HG02970 (cell line): ENCODE measurements around the gene SYT17.

Source experiments
- ATAC-seq: cut with Tn5 transposase; IDR thresholded peaks from one replicate; pipeline ENCODE4 v1.9.1; 2021; ENCODE audit warnings: mild to moderate bottlenecking, moderate library complexity, moderate number of reproducible peaks; ENCODE audit not compliant: unreplicated experiment, low FRiP score

SYT17 gene

DNA sequence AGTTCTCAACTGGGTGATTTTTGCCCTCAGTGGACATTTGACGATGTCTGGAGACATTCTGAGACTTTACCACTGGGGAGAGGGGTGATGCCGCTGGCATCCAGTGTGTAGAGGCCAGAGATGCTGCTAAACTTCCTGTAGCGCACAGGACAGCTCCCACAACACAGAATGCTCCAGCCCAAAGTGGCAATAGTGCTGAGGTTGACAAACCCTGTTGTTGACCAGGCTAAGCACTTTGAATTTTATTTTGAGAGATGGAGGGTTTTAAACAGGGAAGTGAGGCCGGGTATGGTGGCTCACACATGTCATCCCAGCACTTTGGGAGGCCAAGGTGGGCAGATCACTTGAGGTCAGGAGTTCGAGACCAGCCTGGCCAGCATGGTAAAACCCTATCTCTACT lies 44.0 kb downstream of the SYT17 start:
- no peak for ATAC-seq

DNA sequence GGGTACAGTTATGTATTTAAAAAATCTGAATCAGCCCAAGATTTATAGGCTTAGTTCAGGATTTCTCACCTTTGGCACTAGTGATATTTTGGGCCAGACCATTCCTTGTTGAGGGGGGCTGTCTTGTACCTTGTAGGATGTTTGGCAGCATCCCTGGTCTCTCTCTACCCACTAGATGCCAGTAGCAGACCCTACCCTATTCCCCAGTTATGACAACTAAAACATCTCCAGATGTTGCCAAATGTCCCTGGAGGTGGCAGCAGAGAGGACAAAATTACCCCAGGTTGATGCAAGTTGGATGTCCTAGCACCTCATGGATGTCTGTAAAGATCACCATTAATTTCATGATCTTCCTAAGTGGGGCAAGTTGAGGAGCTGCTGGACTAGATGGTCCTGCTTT lies 45.8 kb downstream of the SYT17 start:
- ATAC-seq: no peak

DNA sequence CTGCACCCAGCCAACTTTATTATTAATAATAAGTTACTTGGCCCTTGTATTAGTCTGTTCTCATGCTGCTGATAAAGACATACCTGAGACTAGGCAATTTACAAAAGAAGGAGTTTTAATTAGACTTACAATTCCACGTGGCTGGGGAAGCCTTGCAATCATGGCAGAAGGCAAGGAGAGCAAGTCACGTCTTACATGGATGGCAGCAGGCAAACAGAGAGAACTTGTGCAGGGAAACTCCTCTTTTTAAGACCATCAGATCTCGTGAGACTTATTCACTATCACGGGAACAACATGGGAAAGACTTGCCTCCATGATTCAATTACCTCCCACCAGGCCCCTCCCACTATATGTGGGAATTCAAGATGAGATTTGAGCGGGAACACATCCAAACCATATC lies 47.7 kb downstream of the SYT17 start:
- ATAC-seq: no peak

DNA sequence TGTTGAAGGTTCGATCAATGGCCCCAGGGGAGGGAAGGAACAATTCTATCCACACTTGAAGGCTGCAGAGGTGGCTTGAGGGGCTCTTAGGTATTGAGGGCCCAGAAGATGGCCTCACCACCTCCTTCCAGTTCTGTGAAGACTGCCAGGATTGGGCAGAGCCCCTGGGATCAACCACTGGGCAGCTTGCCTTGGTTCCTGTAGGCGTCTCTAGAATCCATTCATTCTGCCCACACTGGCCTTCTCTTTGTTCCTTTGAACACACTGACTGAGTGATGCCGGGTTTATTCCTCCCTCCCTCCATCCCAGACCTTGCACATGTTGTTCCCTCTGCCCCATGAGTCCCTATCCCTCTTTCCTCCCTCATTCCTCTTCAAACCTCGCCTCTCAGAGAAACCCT lies 50.5 kb downstream of the SYT17 start:
- no peak for ATAC-seq

DNA sequence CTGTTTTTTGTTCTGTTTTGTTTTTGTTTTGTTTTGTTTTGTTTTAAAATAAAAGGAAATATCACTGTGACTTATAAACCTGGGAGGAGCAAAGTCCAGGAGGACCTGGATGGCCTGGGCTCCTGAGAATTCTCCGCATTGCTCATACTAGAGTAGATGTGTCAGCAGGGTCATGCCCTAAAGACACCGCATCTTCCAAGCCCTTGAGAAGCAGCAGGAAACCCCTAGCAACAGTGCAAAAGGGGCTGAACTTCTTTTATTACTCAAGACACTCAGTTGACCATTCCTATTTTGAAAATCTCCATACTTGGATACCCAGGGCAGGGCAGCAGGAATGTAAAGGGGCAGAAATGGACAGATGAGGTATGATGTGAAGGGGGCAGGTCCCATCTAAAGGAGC lies 51.8 kb downstream of the SYT17 start:
- ATAC-seq: no peak

DNA sequence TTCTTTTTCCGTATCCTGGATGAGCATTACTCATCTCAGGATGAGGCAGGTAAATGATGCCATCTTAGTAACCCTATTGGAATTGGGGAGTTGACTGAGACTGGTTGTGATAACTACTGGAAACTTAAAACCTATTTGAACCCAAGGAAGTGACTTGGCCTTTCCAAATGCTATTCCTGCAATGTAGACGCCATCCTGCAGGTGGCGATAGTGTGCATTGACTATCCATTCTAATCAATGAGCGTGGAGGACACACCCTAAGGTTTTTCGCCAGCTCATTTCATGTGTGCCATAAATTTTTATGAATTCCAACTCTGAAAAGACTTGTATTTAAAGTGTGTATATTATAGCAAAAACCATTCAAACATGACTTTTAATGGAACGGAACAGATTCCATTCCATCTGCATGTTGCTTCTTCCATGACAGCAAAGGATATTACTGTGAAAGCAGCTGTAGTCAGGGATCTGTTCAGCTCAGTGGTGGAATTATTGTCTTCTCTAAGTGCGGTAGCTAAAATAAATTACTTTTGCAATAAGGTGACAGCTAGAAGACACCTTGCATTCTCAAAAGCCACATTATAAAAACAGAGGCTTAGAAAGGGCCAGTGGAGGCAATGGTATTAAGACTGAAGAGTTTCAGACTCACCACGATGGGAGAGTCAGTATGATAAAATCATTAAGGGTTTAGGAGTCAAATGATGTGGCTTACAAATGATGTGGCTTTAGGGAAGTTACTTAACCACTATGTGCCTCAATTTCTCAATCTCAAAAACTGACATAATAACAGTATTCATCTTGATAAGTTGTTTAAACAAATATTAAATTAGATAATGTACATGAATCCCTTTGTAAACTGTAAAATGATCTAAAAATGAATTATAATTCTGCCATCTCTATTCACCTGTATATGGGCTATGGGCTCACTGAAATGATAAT lies 55.5 kb downstream of the SYT17 start:
- ATAC-seq: no peak

DNA sequence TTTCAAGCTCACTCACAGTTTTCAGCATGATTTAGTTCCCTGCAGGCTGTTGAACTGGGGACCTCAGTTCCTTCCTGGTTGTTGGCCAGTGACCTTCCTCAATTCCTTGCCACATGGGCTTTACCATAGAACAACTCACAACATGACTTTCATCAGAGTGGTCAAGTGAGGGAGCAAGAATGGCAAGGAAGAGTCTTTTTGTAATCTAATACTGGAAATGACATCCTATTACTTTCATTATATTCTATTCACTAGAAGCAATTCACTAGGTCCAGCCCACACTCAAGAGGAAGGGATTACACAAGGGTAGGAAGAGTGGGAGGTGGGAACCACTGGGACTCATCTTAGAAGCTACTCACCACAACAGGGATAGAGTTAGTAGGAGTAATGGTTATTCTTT lies 57.6 kb downstream of the SYT17 start:
- no peak for ATAC-seq

DNA sequence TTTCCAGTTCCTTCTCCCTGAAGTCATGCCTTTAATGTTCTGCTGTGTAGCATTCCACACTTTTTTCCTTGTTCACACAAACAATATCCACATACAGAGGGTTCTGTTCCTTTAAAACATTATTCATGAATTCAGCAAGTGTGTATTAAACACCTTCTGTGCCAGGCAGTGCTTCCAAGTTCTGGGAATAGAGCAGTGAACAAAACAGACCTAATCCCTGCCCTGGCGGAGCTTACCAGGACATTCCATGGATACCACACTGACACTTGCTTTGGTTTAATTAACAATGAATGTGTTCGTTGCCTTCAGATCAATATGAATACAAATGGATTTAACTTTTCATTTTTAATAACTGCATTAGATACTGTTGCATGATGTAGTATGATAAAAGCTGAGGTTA lies 59.6 kb downstream of the SYT17 start:
- ATAC-seq: no peak

DNA sequence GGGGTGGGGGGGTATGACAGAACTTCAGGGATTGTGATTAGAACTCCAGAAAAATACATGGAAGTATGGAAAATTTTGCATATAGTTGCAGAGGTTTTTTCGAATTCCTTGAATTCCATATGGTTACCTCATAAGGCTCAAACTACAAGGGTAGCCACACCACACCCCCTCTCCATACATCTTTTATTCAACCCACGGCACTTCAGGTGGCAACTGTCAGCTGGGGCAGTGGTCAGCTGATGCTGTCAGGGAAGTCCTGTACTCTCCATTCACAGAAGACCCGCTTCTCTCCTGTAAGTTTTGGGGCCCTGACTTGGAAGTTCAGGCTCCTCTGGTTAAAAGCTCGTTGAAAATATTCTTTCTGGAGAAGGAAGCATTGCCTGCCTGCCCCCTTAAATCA lies 60.0 kb downstream of the SYT17 start:
- ATAC-seq: no peak

DNA sequence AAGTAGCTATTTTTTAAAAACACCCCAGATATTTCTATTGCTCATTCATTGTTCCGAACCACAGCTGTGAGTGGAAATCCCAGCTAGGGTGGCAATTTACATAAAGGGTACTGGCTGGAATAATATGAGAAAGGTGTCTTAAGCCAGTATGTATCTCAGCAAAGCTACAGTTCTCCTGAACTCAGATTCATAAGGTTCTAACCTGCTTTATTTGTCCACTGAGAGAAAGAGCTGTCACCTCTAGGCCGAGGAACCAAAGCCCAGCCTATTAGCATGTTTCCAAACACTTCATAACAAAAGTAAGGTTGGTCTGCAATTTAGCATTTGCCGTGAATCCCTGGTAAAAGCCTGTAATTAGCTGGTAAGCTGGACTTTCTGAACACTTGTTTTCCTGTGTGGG lies 60.5 kb downstream of the SYT17 start:
- no peak for ATAC-seq

DNA sequence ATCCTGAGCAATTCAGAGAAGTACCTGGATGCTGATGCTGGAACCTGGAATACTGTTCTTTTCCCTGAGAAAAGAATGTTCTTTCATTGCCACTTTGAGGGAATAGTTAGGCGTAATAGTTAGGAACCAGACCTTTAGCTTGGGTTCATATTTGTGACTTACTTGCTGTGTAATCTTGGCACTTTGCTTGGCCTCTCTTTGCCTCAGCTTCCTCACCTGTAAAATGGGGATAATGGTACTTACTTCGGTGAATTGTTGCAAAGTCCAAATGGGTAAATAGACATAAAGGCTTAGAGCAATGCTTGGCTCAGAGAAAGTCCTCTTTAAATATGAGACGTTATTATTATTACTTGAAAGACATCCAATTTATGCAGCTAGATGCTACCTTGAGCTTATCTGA lies 62.5 kb downstream of the SYT17 start:
- no peak for ATAC-seq

DNA sequence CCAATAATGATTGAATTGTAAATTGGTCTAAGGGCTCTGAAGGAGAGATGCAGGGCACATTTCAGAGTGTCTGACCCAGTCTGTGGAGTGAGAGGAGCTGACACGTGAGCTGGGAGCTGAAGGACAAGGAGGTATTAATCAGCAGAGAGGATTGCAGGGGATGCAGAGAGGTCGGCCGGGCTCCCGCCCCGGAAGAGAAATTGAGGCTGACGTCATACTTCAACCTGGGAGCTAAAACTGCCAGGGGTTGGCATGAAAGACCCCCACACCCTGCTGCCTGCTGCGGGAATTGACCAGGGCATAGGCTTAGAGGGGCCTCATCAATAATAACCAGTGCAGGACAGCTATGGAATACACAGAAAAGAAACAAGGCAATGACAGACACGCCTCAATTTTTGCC lies 63.8 kb downstream of the SYT17 start:
- ATAC-seq: no peak

DNA sequence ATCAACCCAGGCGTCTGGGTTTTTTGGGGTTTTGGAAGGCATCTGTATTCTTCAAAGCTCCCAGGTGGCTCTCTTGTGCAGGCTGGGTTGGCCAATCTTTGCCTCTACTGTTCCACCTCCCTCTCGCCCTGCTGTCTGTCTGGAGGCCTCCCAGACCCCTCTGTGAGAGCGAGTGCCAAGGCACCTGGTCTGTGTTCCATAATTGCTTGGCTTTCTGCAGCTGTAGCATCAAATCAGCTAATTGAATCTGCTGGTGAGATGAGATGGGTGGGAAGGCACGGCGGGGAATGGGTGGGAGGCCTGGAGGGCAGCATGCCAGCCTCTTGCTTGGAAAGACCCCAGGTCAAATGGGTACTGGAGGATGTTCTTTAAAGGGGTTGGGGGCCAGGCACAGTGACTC lies 64.9 kb downstream of the SYT17 start:
- no peak for ATAC-seq

DNA sequence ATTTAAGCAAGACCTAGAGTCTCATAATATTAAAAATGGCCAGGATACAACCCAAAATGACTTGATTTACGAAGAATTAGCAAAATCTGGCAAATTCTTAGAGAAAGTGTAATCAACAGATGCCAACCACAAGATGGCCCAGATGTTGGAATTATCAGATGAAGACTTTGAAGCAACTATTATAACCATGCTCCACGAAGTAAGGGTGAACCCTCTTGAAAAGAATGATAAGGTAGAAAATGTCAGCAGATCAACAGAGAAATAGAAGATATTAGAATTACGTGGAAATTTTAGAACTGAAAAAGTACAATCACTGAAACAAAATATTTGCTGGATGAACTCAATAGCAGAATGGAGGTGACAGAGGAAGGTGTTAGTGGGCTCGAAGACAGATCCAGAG lies 67.4 kb downstream of the SYT17 start:
- ATAC-seq: no peak

DNA sequence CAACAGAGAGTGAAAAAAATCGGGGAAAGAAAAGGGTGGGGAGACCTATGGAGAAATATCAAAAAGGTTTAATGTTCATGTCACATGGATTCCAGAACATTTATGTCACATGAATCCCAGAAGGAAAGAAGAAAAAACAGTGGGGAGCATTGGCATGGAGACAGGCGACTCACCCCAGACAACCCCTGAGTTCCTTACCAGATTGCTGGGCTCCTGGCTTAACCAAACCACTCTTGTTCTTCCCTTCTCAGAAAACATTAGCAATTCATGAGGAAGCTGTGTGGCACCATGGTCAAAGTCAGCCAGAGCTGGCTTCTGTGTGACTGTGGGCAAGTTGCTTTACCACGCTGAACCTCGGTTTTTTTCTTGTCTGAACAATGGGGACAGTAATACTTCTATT lies 67.8 kb downstream of the SYT17 start:
- ATAC-seq: no peak

DNA sequence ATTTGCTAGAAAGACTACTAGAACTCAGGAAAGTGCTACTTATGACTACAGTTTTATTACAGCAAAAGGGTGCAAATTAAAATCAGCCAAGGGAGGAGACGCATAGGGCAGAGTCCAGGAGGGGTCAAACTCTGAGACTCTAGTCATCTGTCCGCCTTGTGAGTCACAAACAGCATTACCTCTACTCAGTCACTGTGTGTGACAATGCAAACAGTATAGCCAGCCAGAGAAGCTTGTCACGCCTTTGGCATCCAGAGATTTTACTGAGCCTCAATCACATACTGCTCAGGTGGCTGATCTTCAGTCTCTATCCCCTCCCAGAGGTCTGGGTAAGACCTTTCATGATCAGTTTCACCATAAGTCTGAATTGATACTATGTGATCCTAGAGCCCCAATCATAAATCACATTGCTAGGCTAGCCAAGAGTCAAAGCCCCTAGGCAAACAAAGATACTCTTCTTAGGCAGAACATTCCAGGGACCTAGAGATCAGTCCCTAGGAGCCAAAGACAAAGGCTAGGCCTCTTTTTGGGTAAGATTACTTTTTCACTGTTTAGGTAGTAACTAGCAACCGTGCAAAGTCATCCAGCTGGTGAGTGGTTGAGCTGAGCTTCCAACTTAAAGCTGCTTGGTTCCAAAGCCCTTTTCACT lies 68.6 kb downstream of the SYT17 start:
- ATAC-seq: no peak

DNA sequence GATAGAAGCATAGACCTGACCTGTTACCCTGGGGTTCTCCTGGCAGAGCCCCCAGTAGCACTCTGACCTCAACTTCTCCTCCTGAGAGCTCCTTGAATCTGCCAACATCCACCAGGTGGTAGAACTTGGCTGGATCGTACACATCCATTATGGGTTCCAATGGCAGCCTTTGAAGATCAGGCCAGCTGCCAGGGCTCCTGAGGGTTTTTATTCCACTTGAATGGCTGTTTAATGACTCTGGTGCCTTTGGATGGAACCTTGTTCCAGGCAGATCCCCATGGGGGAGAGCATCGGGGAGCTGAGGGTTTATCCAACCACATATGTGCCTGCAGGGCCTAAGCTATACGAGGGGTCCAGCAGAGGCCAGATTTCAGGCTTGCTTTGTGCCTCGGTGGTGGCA lies 70.4 kb downstream of the SYT17 start:
- ATAC-seq: no peak

DNA sequence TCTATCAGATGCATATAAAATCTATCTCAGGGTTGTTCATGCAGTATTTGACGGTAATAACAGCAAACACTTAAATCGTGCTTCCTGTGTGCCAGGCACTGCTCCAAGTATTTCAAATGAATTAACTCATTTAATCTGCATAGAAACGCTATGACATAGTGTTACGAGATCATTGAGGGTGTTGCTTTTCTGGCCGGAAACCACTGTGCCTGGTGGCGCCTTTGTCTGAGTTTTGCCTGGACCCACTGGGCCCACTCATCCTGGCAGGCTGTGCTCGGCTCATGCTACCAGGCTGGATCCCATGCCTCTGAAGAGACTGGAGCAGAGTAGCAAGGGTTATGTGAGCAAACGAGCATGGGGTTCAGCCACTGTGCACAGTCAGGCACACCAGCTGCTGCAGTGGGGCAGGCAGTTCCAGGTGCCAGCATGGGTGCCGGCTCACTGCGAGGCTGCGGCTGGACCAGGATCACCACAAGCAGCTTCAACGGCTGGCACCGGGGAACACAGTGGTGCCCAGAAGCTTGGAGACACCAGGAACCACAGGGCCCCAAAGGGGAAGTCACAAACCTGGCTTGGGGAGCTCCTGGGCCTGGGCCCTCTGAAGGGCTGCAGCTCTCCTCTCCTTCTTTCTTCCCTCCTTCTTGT lies 71.6 kb downstream of the SYT17 start:
- ATAC-seq: no peak

DNA sequence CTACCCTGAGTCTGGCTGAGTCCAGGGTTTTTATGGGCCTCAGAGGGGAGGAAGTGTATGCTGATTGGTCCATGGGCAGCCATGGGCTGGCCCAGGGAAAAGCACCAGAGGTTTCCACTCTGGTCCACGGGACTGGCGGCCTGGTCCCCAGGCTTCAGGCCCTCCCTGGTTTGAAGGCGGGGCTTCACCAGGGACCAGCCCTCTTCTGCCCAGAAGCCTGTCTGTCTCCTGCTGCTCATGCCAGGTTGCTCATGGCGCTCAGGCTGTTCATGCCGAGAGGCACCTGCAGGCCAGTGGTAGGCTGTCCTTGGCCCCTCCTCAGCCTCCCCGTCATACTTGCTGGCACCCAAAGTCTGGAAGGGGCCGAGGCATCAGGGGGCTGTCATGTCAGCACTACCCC lies 72.5 kb downstream of the SYT17 start:
- ATAC-seq: no peak

DNA sequence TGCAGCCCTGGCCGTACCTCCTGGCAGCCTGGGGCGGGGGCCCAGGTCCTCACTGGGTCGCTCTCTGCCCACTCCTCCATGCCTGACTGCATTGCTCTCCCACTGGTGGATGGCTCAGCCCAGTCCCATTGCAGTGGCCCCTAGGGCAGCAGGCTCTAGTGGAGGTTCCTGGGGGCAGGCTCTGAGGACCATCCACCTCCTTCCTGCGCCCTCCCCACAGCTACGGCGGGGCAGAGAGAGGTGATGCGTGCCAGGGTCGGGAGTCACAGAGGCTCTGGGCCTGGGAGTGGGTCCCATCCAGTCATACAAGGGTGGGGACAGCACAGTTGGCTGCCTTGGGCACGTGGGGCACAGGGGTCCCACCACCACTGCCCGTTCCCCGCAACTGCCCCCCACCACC lies 73.5 kb downstream of the SYT17 start:
- no peak for ATAC-seq

DNA sequence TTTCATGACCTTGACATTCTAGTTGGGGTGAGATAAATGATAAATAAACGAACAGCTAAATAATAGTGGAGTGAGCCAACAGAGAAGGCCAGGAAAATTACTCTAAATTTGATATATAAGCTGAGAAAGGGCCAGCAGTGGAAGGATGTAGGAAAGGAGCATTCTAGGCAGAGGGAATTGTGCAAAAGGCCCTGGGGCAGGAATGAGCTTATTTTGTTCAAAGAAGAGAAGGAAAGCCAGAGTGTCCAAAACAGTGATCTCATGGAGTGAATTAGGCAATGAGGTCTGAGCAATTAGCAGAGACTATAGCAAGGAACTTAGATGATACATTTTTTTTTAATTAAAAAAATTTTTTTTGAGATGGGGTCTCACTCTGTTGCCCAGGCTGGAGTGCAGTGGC lies 74.1 kb downstream of the SYT17 start:
- no peak for ATAC-seq
